Peyer's patch (tissue), 4 donors: ENCODE results near the gene AGAP1. TPM values are rescaled to one million over a fixed set of nuclear protein-coding genes. Genes with fewer than 3 reads are reported as not detected.

Experiments used
- DNase-seq, 3 donors: peaks; one replicate each; pipeline ENCODE4 v3.0.0-alpha.2; 2017 to 2019
- H3K27ac ChIP-seq, 4 donors: fragments of 200-600 bp; sonication (generic); one replicate each; pipeline ENCODE4 v1.5.1; 2016 to 2019
- H3K27me3 ChIP-seq, 2 donors: fragments of 200-600 bp; sonication (generic); one replicate each; pipeline ENCODE4 v1.5.1; 2019
- H3K36me3 ChIP-seq, 3 donors: fragments of 200-600 bp; sonication (generic); one replicate each; pipeline ENCODE4 v1.5.1; 2016 to 2019
- H3K4me1 ChIP-seq, 4 donors: fragments of 200-600 bp; sonication (generic); one replicate each; pipeline ENCODE4 v1.5.1; 2016 to 2019
- H3K4me3 ChIP-seq, 4 donors: fragments of 200-600 bp; sonication (generic); 1 replicate in 3 of 4; 2 replicates in 1 of 4; pipeline ENCODE4 v1.5.1; 2016 to 2019; ENCODE audit warnings: mild to moderate bottlenecking in 1 of 4
- H3K9me3 ChIP-seq, 4 donors: fragments of 200-600 bp; sonication (generic); one replicate each; pipeline ENCODE4 v1.5.1; 2016 to 2019; ENCODE audit warnings: mild to moderate bottlenecking in 1 of 4
- POLR2A ChIP-seq, 2 donors: fragments of 450-650 bp; IDR thresholded peaks; one replicate each; pipeline ENCODE4 v1.5.1; 2017; ENCODE audit warnings: antibody characterized with exemption in 2 of 2, mild to moderate bottlenecking in 2 of 2, moderate library complexity in 2 of 2
- total RNA-seq, 4 donors: library from RNA; depleted of rRNA; stranded (reverse); fragments of >200 nt; gene quantifications; one replicate each; pipeline ENCODE4 v1.1.0, GENCODE V29; 2016
- TF ChIP-seq, protein P1 (sequence below), 6 experiments: fragments of 450-650 bp in 4 of 6; fragments of 200-600 bp in 2 of 6; sonication (generic) in 1 of 6; IDR thresholded peaks; one replicate each; pipeline ENCODE4 v1.5.1; 2017 to 2019; ENCODE audit warnings: antibody characterized with exemption in 6 of 6, mild to moderate bottlenecking in 3 of 6, moderate library complexity in 1 of 6

The AGAP1 gene
- total RNA-seq, 4 donors from 2014 or later, result 55.7 to 79.1 (median 66.9) TPM

DNA sequence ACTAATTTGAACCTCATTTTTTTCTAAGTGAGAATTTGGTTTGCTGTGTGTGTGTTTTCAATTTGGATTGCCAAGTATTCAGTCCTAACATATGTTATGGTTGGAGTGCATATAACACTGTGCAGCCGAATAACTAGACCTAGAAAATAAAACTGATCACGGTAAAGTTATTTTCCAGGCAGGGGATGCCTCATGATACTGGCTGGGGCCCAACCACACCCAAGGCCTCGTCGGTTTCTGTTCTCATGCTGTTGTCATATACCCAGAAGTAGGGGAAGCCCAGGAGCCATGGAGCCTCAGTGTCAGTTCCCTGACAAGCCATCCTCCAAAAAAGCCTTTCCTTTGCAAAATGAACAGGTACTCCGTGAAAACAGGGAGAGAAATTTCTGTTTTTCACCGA, 514.2 kb downstream of the AGAP1 start:
- Histone ChIP-seq H3K4me1 (no peaks in the 10 kb centered on the region), H3K27me3 (no peaks in the 10 kb centered on the region), H3K36me3 (peaks cover 0 to under 1% (median 0%) of the 10 kb centered on the region in 3 donors), H3K4me3 (no peak overlapping the region), H3K27ac (no peak overlapping the region), H3K9me3 (no peaks in the 10 kb centered on the region)
- no peak for DNase-seq
- TF ChIP-seq, protein P1, sequence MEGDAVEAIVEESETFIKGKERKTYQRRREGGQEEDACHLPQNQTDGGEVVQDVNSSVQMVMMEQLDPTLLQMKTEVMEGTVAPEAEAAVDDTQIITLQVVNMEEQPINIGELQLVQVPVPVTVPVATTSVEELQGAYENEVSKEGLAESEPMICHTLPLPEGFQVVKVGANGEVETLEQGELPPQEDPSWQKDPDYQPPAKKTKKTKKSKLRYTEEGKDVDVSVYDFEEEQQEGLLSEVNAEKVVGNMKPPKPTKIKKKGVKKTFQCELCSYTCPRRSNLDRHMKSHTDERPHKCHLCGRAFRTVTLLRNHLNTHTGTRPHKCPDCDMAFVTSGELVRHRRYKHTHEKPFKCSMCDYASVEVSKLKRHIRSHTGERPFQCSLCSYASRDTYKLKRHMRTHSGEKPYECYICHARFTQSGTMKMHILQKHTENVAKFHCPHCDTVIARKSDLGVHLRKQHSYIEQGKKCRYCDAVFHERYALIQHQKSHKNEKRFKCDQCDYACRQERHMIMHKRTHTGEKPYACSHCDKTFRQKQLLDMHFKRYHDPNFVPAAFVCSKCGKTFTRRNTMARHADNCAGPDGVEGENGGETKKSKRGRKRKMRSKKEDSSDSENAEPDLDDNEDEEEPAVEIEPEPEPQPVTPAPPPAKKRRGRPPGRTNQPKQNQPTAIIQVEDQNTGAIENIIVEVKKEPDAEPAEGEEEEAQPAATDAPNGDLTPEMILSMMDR (IDR thresholded peaks at IDR 0.05), result no peak
- no peak for TF ChIP-seq POLR2A (IDR thresholded peaks at IDR 0.05)

DNA sequence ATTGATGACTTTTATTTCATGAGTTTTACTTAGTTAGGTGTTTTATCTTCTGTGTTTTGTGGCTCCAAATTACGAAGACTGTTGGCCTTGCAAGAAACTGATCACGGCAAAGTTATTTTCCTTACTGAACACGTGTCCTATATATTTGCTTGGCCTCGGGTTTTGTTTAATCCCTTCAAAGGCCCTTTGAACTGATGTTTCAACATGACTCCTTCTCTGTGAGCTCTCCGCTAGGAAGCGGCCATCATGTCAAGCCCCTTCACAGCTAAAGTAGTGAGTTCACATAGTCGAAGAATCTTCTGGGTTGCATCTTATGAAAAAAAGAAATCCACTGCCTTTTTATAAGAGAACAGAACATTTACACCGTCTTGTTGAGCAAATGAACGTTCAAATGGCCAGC, 515.0 kb downstream of the AGAP1 start:
- H3K9me3 ChIP-seq, result no peaks in the 10 kb centered on the region
- no peaks in the 10 kb centered on the region for H3K27me3 ChIP-seq
- H3K27ac ChIP-seq, result no peak overlapping the region
- DNase-seq, result no peak
- no peaks in the 10 kb centered on the region for H3K36me3 ChIP-seq
- H3K4me3 ChIP-seq, result no peak overlapping the region
- no peaks in the 10 kb centered on the region for H3K4me1 ChIP-seq
- TF ChIP-seq, protein P1 (IDR thresholded peaks at IDR 0.05), result no peak
- no peak for TF ChIP-seq POLR2A (IDR thresholded peaks at IDR 0.05)

DNA sequence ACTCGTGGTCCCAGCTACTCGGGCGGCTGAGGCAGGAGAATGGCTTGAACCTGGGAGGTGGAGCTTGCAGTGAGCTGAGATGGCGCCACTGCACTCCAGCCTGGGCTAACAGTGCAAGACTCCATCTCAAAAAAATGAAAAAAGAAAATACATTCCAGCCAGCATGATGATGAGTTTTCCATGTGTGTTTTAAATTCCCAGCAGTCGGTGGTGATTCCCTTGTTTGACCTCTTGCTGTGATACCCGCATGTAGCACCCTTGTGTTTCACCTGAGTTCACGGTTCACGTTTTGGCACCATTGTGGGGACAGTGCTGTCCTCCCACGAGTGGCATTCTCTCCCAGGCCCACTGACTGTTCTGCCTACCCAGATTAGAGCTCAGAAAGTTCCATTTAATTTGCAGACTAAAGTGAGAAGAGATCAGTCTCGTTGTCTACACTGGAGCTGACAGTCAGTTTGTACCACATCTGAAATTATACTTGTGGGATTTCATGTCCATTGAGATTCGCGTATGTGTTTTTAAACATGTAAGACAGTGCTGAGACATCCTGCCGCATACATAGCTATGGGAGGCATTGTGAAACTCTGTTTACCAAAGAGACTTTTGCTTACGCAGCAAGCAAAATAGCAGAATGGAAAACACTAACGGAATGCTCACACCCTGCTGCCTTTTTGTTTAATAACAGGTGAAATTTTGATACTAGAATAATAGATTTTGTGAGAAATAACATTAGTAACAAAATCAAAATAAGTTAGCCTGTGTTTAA, 517.3 kb downstream of the AGAP1 start:
- H3K4me1 ChIP-seq, result no peaks in the 10 kb centered on the region
- H3K36me3 ChIP-seq, result no peaks in the 10 kb centered on the region
- H3K27me3 ChIP-seq, result no peaks in the 10 kb centered on the region
- H3K9me3 ChIP-seq, result no peaks in the 10 kb centered on the region
- no peak overlapping the region for H3K4me3 ChIP-seq
- no peak for TF ChIP-seq POLR2A (IDR thresholded peaks at IDR 0.05)
- TF ChIP-seq, protein P1 (IDR thresholded peaks at IDR 0.05), result no peak
- H3K27ac ChIP-seq, result no peak overlapping the region
- no peak for DNase-seq

DNA sequence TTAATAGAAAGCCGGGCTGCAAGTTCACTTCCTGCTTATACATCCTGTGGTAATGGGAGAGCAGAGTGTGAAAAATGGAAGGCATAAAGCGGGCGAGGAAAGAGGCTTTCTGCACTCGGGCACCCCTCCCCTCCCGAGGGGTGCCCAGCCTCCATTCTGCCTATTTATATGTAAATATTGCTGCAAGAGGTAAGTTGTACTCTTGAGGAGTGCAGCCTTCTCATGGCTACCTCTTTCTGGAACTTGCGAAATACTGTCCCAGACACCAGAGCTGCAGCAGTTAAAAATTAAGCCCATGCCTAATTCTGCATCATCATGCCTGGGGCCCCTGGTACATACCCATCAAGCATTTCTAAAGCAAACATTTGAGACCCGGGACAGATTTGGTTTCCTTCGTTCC, 518.3 kb downstream of the AGAP1 start:
- DNase-seq, result no peak
- TF ChIP-seq POLR2A (IDR thresholded peaks at IDR 0.05), result no peak
- TF ChIP-seq, protein P1 (IDR thresholded peaks at IDR 0.05), result no peak
- no peaks in the 10 kb centered on the region for H3K27me3 ChIP-seq
- no peaks in the 10 kb centered on the region for H3K9me3 ChIP-seq
- H3K4me3 ChIP-seq, result no peak overlapping the region
- H3K36me3 ChIP-seq, result no peaks in the 10 kb centered on the region
- no peak overlapping the region for H3K27ac ChIP-seq
- H3K4me1 ChIP-seq, result no peaks in the 10 kb centered on the region

DNA sequence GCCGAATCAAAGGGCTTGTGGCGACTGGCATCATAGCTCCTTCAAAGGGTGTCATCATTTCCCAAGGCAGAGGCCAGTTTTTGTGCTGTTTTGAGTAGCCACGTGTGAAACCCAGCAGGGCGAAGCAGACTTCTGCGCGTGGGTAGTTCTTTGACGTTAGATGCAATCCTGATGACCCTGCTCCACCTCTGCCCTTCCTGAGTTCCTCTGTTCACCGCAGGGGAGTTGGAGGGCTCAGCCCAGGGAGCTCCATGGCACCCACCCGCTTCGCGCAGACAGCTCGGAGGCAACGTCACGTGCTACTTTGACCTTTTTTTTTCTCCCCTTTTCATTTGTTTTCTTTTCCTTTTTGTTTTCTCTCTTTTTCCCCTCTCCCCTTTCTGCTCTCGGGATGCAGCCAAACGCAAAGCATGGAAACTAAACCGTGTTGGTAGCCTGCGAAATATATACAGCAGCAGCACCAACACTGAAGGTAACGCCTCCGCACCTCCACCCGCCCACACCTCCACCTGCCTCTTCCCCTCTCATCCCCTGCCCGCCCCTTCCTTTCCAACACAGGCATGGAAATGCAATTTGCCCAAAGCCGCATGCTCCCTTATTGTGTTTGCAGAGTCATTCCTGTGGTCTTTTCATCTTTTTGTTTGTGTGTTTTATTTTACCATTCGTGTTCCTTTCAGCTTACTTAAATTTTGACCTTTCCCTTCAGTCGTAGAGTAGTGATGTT, 520.7 kb downstream of the AGAP1 start:
- no peaks in the 10 kb centered on the region for H3K9me3 ChIP-seq
- no peak overlapping the region for H3K27ac ChIP-seq
- no peak for DNase-seq
- TF ChIP-seq POLR2A (IDR thresholded peaks at IDR 0.05), result no peak
- no peaks in the 10 kb centered on the region for H3K27me3 ChIP-seq
- H3K4me1 ChIP-seq, result no peaks in the 10 kb centered on the region
- H3K36me3 ChIP-seq, result peaks cover 0 to 7% (median 0%) of the 10 kb centered on the region in 3 donors
- no peak overlapping the region for H3K4me3 ChIP-seq

DNA sequence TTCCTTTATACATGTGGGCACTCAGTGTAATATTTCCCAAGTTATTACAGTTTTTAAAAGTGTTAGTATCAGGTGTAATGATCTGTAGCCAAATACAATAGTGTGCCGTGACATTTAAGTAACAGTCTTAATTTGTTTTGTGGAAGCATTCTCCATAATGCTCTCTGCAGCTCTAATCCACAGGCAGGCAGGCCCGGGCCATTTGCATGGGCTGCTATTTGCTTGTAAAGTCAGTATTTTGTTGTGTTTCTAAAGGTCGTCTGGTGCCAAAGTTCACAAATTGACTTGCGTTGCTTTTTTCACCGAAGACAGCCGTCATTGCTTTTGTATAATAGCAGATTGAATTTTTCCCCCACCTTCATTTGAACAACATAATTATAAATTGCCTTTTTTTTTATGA, 521.3 kb downstream of the AGAP1 start:
- Histone ChIP-seq H3K4me3 (no peak overlapping the region), H3K4me1 (no peaks in the 10 kb centered on the region), H3K36me3 (peaks cover 0 to 7% (median 0%) of the 10 kb centered on the region in 3 donors), H3K9me3 (no peaks in the 10 kb centered on the region), H3K27me3 (no peaks in the 10 kb centered on the region), H3K27ac (no peak overlapping the region)
- TF ChIP-seq POLR2A (IDR thresholded peaks at IDR 0.05), result no peak
- TF ChIP-seq, protein P1 (IDR thresholded peaks at IDR 0.05), result no peak
- DNase-seq, result no peak
